GM12878 (cell line): Measurements from ENCODE around the gene CITED2. TPM values are rescaled to one million over a fixed set of nuclear protein-coding genes. Genes with fewer than 3 reads are reported as not detected.

ENCODE experiments used
- ATAC-seq: fragments of 200-7000 bp; cut with Tn5 transposase; 3 replicates; pipeline ENCODE4 v1.9.1; 2020; ENCODE audit warnings: mild to moderate bottlenecking, moderate library complexity
- BruUV-seq: library from RNA; stranded (reverse); fragments of 400-500 nt; replicated peaks from 2 replicates; lab custom pipeline; 2021; lab: Mats Ljungman, UMichigan
- CTCF ChIA-PET: fragments of 300-600 bp; sonication (Branson Sonifier 250); formaldehyde crosslinking; extraction: SDS; loops from one replicate; lab custom pipeline; 2021; ENCODE audit warnings: inconsistent platforms; lab: Yijun Ruan, JAX
- POLR2A ChIA-PET: fragments of 350-600 bp; formaldehyde crosslinking; extraction: SDS; loops from one replicate; lab custom pipeline; 2021; ENCODE audit warnings: inconsistent platforms; lab: Charles Lee
- RAD21 ChIA-PET: fragments of 300-600 bp; sonication (Branson Sonifier 250); formaldehyde crosslinking; loops from one replicate; lab custom pipeline; 2023; ENCODE audit warnings: antibody characterized with exemption; ENCODE audit not compliant: unreplicated experiment; lab: Charles Lee
- SMC1A ChIA-PET: fragments of 300-600 bp; sonication (Branson Sonifier 250); formaldehyde crosslinking; loops from one replicate; lab custom pipeline; 2023; ENCODE audit not compliant: unreplicated experiment, uncharacterized antibody; lab: Charles Lee
- DNase-seq: peaks from one replicate; pipeline ENCODE4 v3.0.0-alpha.2; 2011; ENCODE audit warnings: low read depth, low spot score
- FAIRE-seq: peaks from 3 replicates; lab custom pipeline; 2011; peaks lifted over from hg19 to GRCh38; lab: Jason Lieb, UNC
- H2AFZ ChIP-seq: 2 replicates; pipeline ENCODE4 v1.6.0; 2011; ENCODE audit warnings: low read depth, low read length, control low read depth; ENCODE audit not compliant: control insufficient read depth
- H3K27ac ChIP-seq: 2 replicates; pipeline ENCODE4 v1.5.1; 2011; ENCODE audit warnings: control low read depth; ENCODE audit not compliant: control insufficient read depth, insufficient read depth
- H3K27me3 ChIP-seq, 2 experiments: replicated peaks in 1 of 2; 2 replicates each; pipeline versions ENCODE4 v1.6.0 to v1.6.1; 2011; ENCODE audit warnings: low read length in 1 of 2; ENCODE audit not compliant: control insufficient read depth in 2 of 2, insufficient read depth in 2 of 2
- H3K36me3 ChIP-seq, 2 experiments: 2 replicates each; pipeline ENCODE4 v1.5.1; 2011; ENCODE audit warnings: low read length in 1 of 2; ENCODE audit not compliant: control insufficient read depth in 2 of 2, insufficient read depth in 2 of 2
- H3K4me1 ChIP-seq: 2 replicates; pipeline ENCODE4 v1.6.1; 2011; ENCODE audit warnings: mild to moderate bottlenecking, low read length, moderate library complexity, mixed read lengths; ENCODE audit not compliant: control insufficient read depth, insufficient read depth
- H3K4me2 ChIP-seq: 2 replicates; pipeline ENCODE4 v1.6.0; 2011; ENCODE audit warnings: control low read depth; ENCODE audit not compliant: control insufficient read depth, insufficient read depth
- H3K4me3 ChIP-seq: fragments of 200-600 bp; sonication (generic); 2 replicates; pipeline ENCODE4 v1.5.1; 2016
- H3K79me2 ChIP-seq: 2 replicates; pipeline ENCODE4 v1.6.0; 2011; ENCODE audit warnings: low read length; ENCODE audit not compliant: control insufficient read depth, insufficient read depth
- H3K9ac ChIP-seq: 2 replicates; pipeline ENCODE4 v1.8.0; 2011; ENCODE audit warnings: low read length, control low read depth, mixed read lengths; ENCODE audit not compliant: control insufficient read depth, insufficient read depth
- H3K9me3 ChIP-seq: replicated peaks from 3 replicates; pipeline ENCODE4 v1.5.1; 2011; ENCODE audit warnings: mild to moderate bottlenecking, low read length; ENCODE audit not compliant: control insufficient read depth, insufficient read depth
- H4K20me1 ChIP-seq: 2 replicates; pipeline ENCODE4 v1.6.0; 2011; ENCODE audit not compliant: control insufficient read depth, insufficient read depth
- BHLHE40 ChIP-seq, 2 experiments: fragments of 450-650 bp in 1 of 2; IDR thresholded peaks; 2 replicates each; pipeline ENCODE4 v1.6.1; 2011 to 2017; ENCODE audit warnings: low read depth in 2 of 2, borderline replicate concordance in 1 of 2, improper control_type of control experiment in 1 of 2, low read length in 1 of 2, mild to moderate bottlenecking in 1 of 2
- ETV6 ChIP-seq, 2 experiments: fragments of 450-650 bp in 1 of 2; IDR thresholded peaks in 1 of 2; conservative IDR thresholded peaks in 1 of 2; 2 replicates each; pipeline ENCODE4 v1.6.1; 2014; ENCODE audit warnings: antibody characterized with exemption in 1 of 2, borderline replicate concordance in 1 of 2, low read depth in 1 of 2, mild to moderate bottlenecking in 1 of 2, moderate library complexity in 1 of 2
- LARP7 ChIP-seq: fragments of 450-650 bp; IDR thresholded peaks from 2 replicates; pipeline ENCODE4 v1.6.1; 2017; ENCODE audit warnings: mild to moderate bottlenecking
- MEF2A ChIP-seq: IDR thresholded peaks from 2 replicates; pipeline ENCODE4 v1.6.1; 2011; ENCODE audit warnings: low read depth, mild to moderate bottlenecking, low read length, moderate library complexity; ENCODE audit not compliant: insufficient read depth
- NKRF ChIP-seq: fragments of 450-650 bp; conservative IDR thresholded peaks from 2 replicates; pipeline ENCODE4 v1.6.1; 2017; ENCODE audit warnings: mild to moderate bottlenecking, moderate library complexity
- NR2C2 ChIP-seq: IDR thresholded peaks from 2 replicates; pipeline ENCODE4 v1.6.1; 2011; ENCODE audit warnings: borderline replicate concordance, low read depth; ENCODE audit not compliant: control insufficient read depth, insufficient read length
- NRF1 ChIP-seq: conservative IDR thresholded peaks from 2 replicates; pipeline ENCODE4 v1.6.1; 2011; ENCODE audit warnings: mild to moderate bottlenecking, low read depth, low read length, improper control_type of control experiment
- POLR2A ChIP-seq: IDR thresholded peaks from 2 replicates; pipeline ENCODE4 v1.6.1; 2011; ENCODE audit warnings: low read depth, mild to moderate bottlenecking, low read length
- PRDM15 ChIP-seq: fragments of 450-650 bp; formaldehyde crosslinking; IDR thresholded peaks from 2 replicates; pipeline ENCODE4 v1.4.0; 2020; ENCODE audit warnings: mild to moderate bottlenecking, moderate library complexity
- SMAD1 ChIP-seq: fragments of 450-650 bp; IDR thresholded peaks from 2 replicates; pipeline ENCODE4 v1.6.1; 2018; ENCODE audit warnings: mild to moderate bottlenecking, low read depth; ENCODE audit not compliant: partially characterized antibody
- SMC3 ChIP-seq: IDR thresholded peaks from 2 replicates; pipeline ENCODE4 v1.6.1; 2011; ENCODE audit warnings: low read length, improper control_type of control experiment, borderline replicate concordance
- USF1 ChIP-seq: IDR thresholded peaks from 2 replicates; pipeline ENCODE4 v1.6.1; 2011; ENCODE audit warnings: borderline replicate concordance, low read depth, mild to moderate bottlenecking, moderate library complexity, mixed read lengths, low read length; ENCODE audit not compliant: insufficient read depth; ENCODE audit errors: extremely low read length
- ZNF274 ChIP-seq: IDR thresholded peaks from one replicate; pipeline ENCODE4 v1.8.0; 2011; ENCODE audit not compliant: insufficient read length, insufficient read depth
- ZNF384 ChIP-seq: IDR thresholded peaks from 2 replicates; pipeline ENCODE4 v1.6.1; 2012; ENCODE audit warnings: low read depth, mild to moderate bottlenecking, low read length, improper control_type of control experiment, borderline replicate concordance
- WGBS: methylation state at CpG from one replicate; pipeline ENCODE4 v1.1.6; 2016; ENCODE audit warnings: low lambda C conversion rate; ENCODE audit not compliant: insufficient replicate concordance, insufficient coverage; ENCODE audit errors: missing lambda C conversion rate; 5-methylcytosine and 5-hydroxymethylcytosine counted together
- in situ Hi-C: fragments of 300-500 bp; cut with MboI; formaldehyde crosslinking; loops from 9 replicates; pipeline ENCODE4 v1.14.3; 2018; ENCODE audit warnings: mixed read lengths
- intact Hi-C: fragments of 100-400 bp; cut with micrococcal nuclease; formaldehyde crosslinking; loops from one replicate; pipeline ENCODE4 v1.14.2; 2022; ENCODE audit not compliant: unreplicated experiment
- polyA plus RNA-seq, 11 experiments: library from polyadenylated mRNA; depleted of rRNA in 4 of 11; unstranded in 6 of 11; stranded (reverse) in 5 of 11; fragments of >200 nt; fragmentation: Nextera tagmentation in 4 of 11; fragmentation: Illumina TruSeq in 1 of 11; extraction: Ambion mirVana in 4 of 11; extraction: Trizol in 1 of 11; gene quantifications; 1 replicate in 1 of 11; 2 replicates in 10 of 11; pipeline versions ENCODE4 v1.2.1 to v1.2.3, GENCODE V29; 2011 to 2016; ENCODE audit warnings: inconsistent platforms in 2 of 11, missing spikeins in 2 of 11, low read depth in 1 of 11
- total RNA-seq, 4 experiments: library from RNA; depleted of rRNA in 3 of 4; stranded (reverse); fragments of >200 nt in 3 of 4; fragmentation: Illumina TruSeq in 1 of 4; extraction: Trizol in 1 of 4; gene quantifications; 2 replicates each; pipeline versions ENCODE4 v1.2.1 to v1.2.3, GENCODE V29; 2013 to 2021

The CITED2 gene
- total and polyA plus RNA-seq, 10 of the 15 experiments (the other 5 are each of a cell fraction or from before 2014, with no cell fraction given), result 0.08 to 20.0 (median 7.3) TPM

GRCh38 chr6:139341060-139341459 is 33.4 kb downstream of the CITED2 start (continued):
- no peak for TF ChIP-seq PRDM15 (CRISPR knock-in tag)

GRCh38 chr6:139338795-139339194 is 35.7 kb downstream of the CITED2 start:
- H3K27ac ChIP-seq, result no peak overlapping the region
- RAD21 ChIA-PET, result interaction anchor here (0.9 to 1.9 kb wide), 3 partner anchors 9 to 68 kb away, joined by 3 to 5 read pairs (median 3); no protein-coding TSS in a partner anchor
- in situ Hi-C loops, result no loop called here

More at GRCh38 chr6:139338795-139339194, 35.7 kb downstream of the CITED2 start:
- Histone ChIP-seq H2AFZ (no peak overlapping the region), H3K9me3 (no peaks in the 10 kb centered on the region), H3K36me3 (no peaks in the 10 kb centered on the region), H3K4me2 (no peak overlapping the region), H3K4me3 (no peak overlapping the region), H4K20me1 (no peaks in the 10 kb centered on the region), H3K27me3 (no peaks in the 10 kb centered on the region), H3K79me2 (no peaks in the 10 kb centered on the region), H3K4me1 (peaks cover 13% of the 10 kb centered on the region), H3K9ac (no peak overlapping the region)
- WGBS, result 85% methylated on average over 9 of the region's 9 CpGs
- no TSS peak for BruUV-seq
- DNase-seq, result no peak
- ChIA-PET POLR2A (interaction anchor here (0.5 to 0.6 kb wide), 2 partner anchors 56 to 71 kb away, joined by 3 to 4 read pairs; no protein-coding TSS in a partner anchor), SMC1A (interaction anchor here (0.8 to 6.7 kb wide), 7 partner anchors 9 to 364 kb away, joined by 3 to 50 read pairs (median 3); partner anchors contain the start of gene TXLNB), CTCF (interaction anchor here (0.7 to 2.6 kb wide), 5 partner anchors 9 to 119 kb away, joined by 3 to 8 read pairs (median 4); no protein-coding TSS in a partner anchor)
- intact Hi-C loops, result no loop called here
- ATAC-seq, result no peak
- TF ChIP-seq SMAD1, result no peak
- no peak for TF ChIP-seq ZNF274
- TF ChIP-seq ETV6 (conservative IDR thresholded peaks at IDR 0.05 in 1 of 2, IDR thresholded peaks at IDR 0.05 in 1 of 2; ENCODE audit: borderline replicate concordance in 1 of 2, low read depth in 1 of 2), result no peak
- TF ChIP-seq POLR2A, result no peak
- no peak for TF ChIP-seq NKRF
- no peak for TF ChIP-seq MEF2A
- TF ChIP-seq ZNF384, result no peak
- TF ChIP-seq BHLHE40 (IDR thresholded peaks at IDR 0.05; ENCODE audit: borderline replicate concordance in 1 of 2, low read depth in 2 of 2, low read length in 1 of 2), result no peak
- TF ChIP-seq LARP7, result no peak
- TF ChIP-seq USF1, result no peak
- no peak for TF ChIP-seq NR2C2
- TF ChIP-seq NRF1, result no peak
- TF ChIP-seq SMC3, result no peak
- no peak for FAIRE-seq
